ENCODE results near the gene SERPINB6. TPM values are rescaled to one million over a fixed set of nuclear protein-coding genes. Genes with fewer than 3 reads are reported as not detected.

The SERPINB6 gene
- polyA plus RNA-seq, 1 of the 3 experiments (the other 2 are of a cell fraction) = 102 TPM

- H3K9me2 ChIP-seq = no peaks in the 10 kb centered on the region
- H3K27me3 ChIP-seq (ENCODE audit: insufficient read depth) = no peaks in the 10 kb centered on the region
- no peak for DNase-seq
- no peaks in the 10 kb centered on the region for H3K4me1 ChIP-seq (ENCODE audit: control insufficient read depth in 1 of 2, insufficient read depth in 2 of 2, low read depth in 1 of 2, low read length in 1 of 2)
- H3K36me3 ChIP-seq (replicated peaks in 1 of 2; ENCODE audit: control insufficient read depth in 1 of 2, insufficient read depth in 2 of 2, low read length in 1 of 2) = no peaks in the 10 kb centered on the region
- 93% methylated on average over 3 of the region's 3 CpGs for WGBS (ENCODE audit: low lambda C conversion rate)
- no peaks in the 10 kb centered on the region for H4K20me1 ChIP-seq (ENCODE audit: insufficient read depth)
- no peaks in the 10 kb centered on the region for H3F3A ChIP-seq (replicated peaks; ENCODE audit: insufficient read depth)
- H3K27ac ChIP-seq (ENCODE audit: low read depth in 2 of 2, low read length in 1 of 2) = no peak overlapping the region
- no peak overlapping the region for H2AFZ ChIP-seq (ENCODE audit: low read depth)
- ChIA-PET POLR2A (no interaction called here), CTCF (interaction anchor here (1.1 to 2.5 kb wide), 4 partner anchors 8 to 95 kb away, joined by 3 to 10 read pairs (median 7); no protein-coding TSS in a partner anchor)
- TF ChIP-seq REST (IDR thresholded peaks at IDR 0.05; ENCODE audit: low read depth, low read length) (no peak), FOXJ3 (CRISPR knock-in tag; IDR thresholded peaks at IDR 0.05) (no peak), FOXM1 (IDR thresholded peaks at IDR 0.05; ENCODE audit: low read depth) (no peak), GABPA (IDR thresholded peaks at IDR 0.05; ENCODE audit: low read depth) (no peak), YY1 (IDR thresholded peaks at IDR 0.05; ENCODE audit: low read depth) (no peak), SMC3 (IDR thresholded peaks at IDR 0.05; ENCODE audit: low read depth, low read length) (no peak), ZBTB33 (IDR thresholded peaks at IDR 0.05; ENCODE audit: borderline replicate concordance, low read depth) (no peak), USF2 (IDR thresholded peaks at IDR 0.05; ENCODE audit: borderline replicate concordance, low read depth, low read length) (no peak), RXRA (IDR thresholded peaks at IDR 0.05; ENCODE audit: borderline replicate concordance, low read depth) (no peak), NFIC (IDR thresholded peaks at IDR 0.05; ENCODE audit: borderline replicate concordance) (no peak), MEF2A (IDR thresholded peaks at IDR 0.05; ENCODE audit: borderline replicate concordance, low read depth) (no peak), FOSL2 (IDR thresholded peaks at IDR 0.05; ENCODE audit: borderline replicate concordance, low read depth) (no peak), CHD2 (IDR thresholded peaks at IDR 0.05; ENCODE audit: low read length, partially characterized antibody) (no peak), RCOR1 (IDR thresholded peaks at IDR 0.05; ENCODE audit: low read length) (no peak), NRF1 (IDR thresholded peaks at IDR 0.05; ENCODE audit: low read depth, low read length) (no peak), RFX5 (IDR thresholded peaks at IDR 0.05; ENCODE audit: low read length) (no peak), CTCF (IDR thresholded peaks at IDR 0.05) (no peak), TAF1 (IDR thresholded peaks at IDR 0.05; ENCODE audit: borderline replicate concordance, low read depth, low read length) (no peak), RAD21 (IDR thresholded peaks at IDR 0.05; ENCODE audit: low read length) (no peak), EZH2phosphoT487 (IDR thresholded peaks at IDR 0.05; ENCODE audit: borderline replicate concordance, low read depth) (no peak)
- no peak overlapping the region for H3K4me3 ChIP-seq (ENCODE audit: low read depth in 2 of 2, low read length in 1 of 2)
- no peaks in the 10 kb centered on the region for H3K9me3 ChIP-seq
- H3K79me2 ChIP-seq (ENCODE audit: insufficient read depth) = no peaks in the 10 kb centered on the region
- H3K4me2 ChIP-seq = no peak overlapping the region
- no peak overlapping the region for H3K9ac ChIP-seq
Measured at GRCh38 chr6:2940851-2941250, 30.5 kb downstream of the SERPINB6 start.

All from SK-N-SH (cell line).